ENCODE measurements around the gene TAF3.

The TAF3 gene

GRCh38 chr10:8034466-8035005 lies 216.2 kb downstream of the TAF3 start:
- no peak for DNase-seq (ENCODE audit: low read depth)

GRCh38 chr10:8035006-8035640 lies 216.8 kb downstream of the TAF3 start:
- no peak for DNase-seq (ENCODE audit: low read depth)

GRCh38 chr10:8035641-8036470 lies 217.6 kb downstream of the TAF3 start:
- DNase-seq (ENCODE audit: low read depth) = no peak

- DNase-seq (ENCODE audit: low read depth) = no peak
Measured at GRCh38 chr10:8036506-8037198, 218.3 kb downstream of the TAF3 start.

GRCh38 chr10:8037199-8037801 lies 219.0 kb downstream of the TAF3 start:
- no peak for DNase-seq (ENCODE audit: low read depth)

- DNase-seq (ENCODE audit: low read depth) = no peak
Measured at GRCh38 chr10:8037941-8038894, 219.9 kb downstream of the TAF3 start.

GRCh38 chr10:8039321-8039881 lies 221.1 kb downstream of the TAF3 start:
- no peak for DNase-seq (ENCODE audit: low read depth)

- no peak for DNase-seq (ENCODE audit: low read depth)
Measured at GRCh38 chr10:8040651-8041050, 222.3 kb downstream of the TAF3 start.

- DNase-seq (ENCODE audit: low read depth) = no peak
Measured at GRCh38 chr10:8041284-8041991, 223.1 kb downstream of the TAF3 start.

- no peak for DNase-seq (ENCODE audit: low read depth)
Measured at GRCh38 chr10:8041992-8042720, 223.9 kb downstream of the TAF3 start.

GRCh38 chr10:8042721-8043568 lies 224.6 kb downstream of the TAF3 start:
- DNase-seq (ENCODE audit: low read depth) = no peak

- no peak for DNase-seq (ENCODE audit: low read depth)
Measured at GRCh38 chr10:8043569-8044306, 225.4 kb downstream of the TAF3 start.

- no peak for DNase-seq (ENCODE audit: low read depth)
Measured at GRCh38 chr10:8044331-8044907, 226.1 kb downstream of the TAF3 start.

- no peak for DNase-seq (ENCODE audit: low read depth)
Measured at GRCh38 chr10:8044908-8045725, 226.8 kb downstream of the TAF3 start.

GRCh38 chr10:8045726-8046494 lies 227.6 kb downstream of the TAF3 start:
- DNase-seq (ENCODE audit: low read depth) = no peak
